Activated CD4-positive, alpha-beta T cell treated with anti-CD3 and anti-CD28 coated beads for 36 hours (primary cell): ENCODE results near the gene ATF6B. TPM values are rescaled to one million over a fixed set of nuclear protein-coding genes. Genes with fewer than 3 reads are reported as not detected.
"Not testable (repeated sequence)": the region's sequence is repeated elsewhere in the genome, so short reads cannot be mapped to it uniquely, and the experiment has no call there.

Experiments
- ATAC-seq: fragments of 200-7000 bp; cut with Tn5 transposase; one replicate; pipeline ENCODE4 v1.10.0; 2021; ENCODE audit warnings: mild to moderate bottlenecking, moderate library complexity
- CTCF ChIA-PET: fragments of 350-600 bp; sonication (Branson Sonifier 250); formaldehyde crosslinking; loops from one replicate; lab custom pipeline; 2021; ENCODE audit warnings: antibody characterized with exemption; lab: Charles Lee
- POLR2A ChIA-PET: fragments of 350-600 bp; sonication (Branson Sonifier 250); formaldehyde crosslinking; loops from one replicate; lab custom pipeline; 2021; ENCODE audit warnings: antibody characterized with exemption, inconsistent platforms; lab: Charles Lee
- DNase-seq: peaks from one replicate; pipeline ENCODE4 v3.0.0-alpha.2; 2020
- H3K27ac Mint-ChIP-seq: one replicate; pipeline ENCODE4 v1.8.0; 2021; ENCODE audit warnings: mixed read lengths
- H3K27me3 Mint-ChIP-seq: one replicate; pipeline ENCODE4 v1.8.0; 2021; ENCODE audit warnings: mixed read lengths
- H3K36me3 Mint-ChIP-seq: one replicate; pipeline ENCODE4 v1.8.0; 2021; ENCODE audit warnings: low read depth, mixed read lengths
- H3K4me1 Mint-ChIP-seq: one replicate; pipeline ENCODE4 v1.8.0; 2021; ENCODE audit warnings: mixed read lengths
- H3K4me3 Mint-ChIP-seq: one replicate; pipeline ENCODE4 v1.8.0; 2021; ENCODE audit warnings: mild to moderate bottlenecking, moderate library complexity, mixed read lengths
- H3K9me3 Mint-ChIP-seq: one replicate; pipeline ENCODE4 v1.8.0; 2021; ENCODE audit warnings: low read depth, mixed read lengths
- intact Hi-C, 2 experiments: fragments of 100-400 bp; cut with DNase I in 1 of 2; cut with micrococcal nuclease in 1 of 2; formaldehyde crosslinking; loops; one replicate each; pipeline versions ENCODE4 v1.14.2 to v1.15.1; 2022 to 2024; cut with DNase I, micrococcal nuclease
- total RNA-seq, 2 experiments: library from RNA; stranded (reverse); gene quantifications; one replicate each; pipeline ENCODE4 v1.2.3, GENCODE V29; 2021

ATF6B gene
- total RNA-seq, 2 experiments from 2014 or later, result 60.2 to 63.4 TPM

- no peak for DNase-seq
- Mint-ChIP-seq H3K4me1 (peaks cover 33% of the 10 kb centered on the region), H3K36me3 (no peaks in the 10 kb centered on the region), H3K27me3 (peaks cover 19% of the 10 kb centered on the region), H3K9me3 (no peaks in the 10 kb centered on the region), H3K4me3 (no peak overlapping the region), H3K27ac (no peak overlapping the region)
- POLR2A ChIA-PET, result no interaction called here
- no peak for ATAC-seq
- CTCF ChIA-PET, result interaction anchor here (0.7 to 1.9 kb wide), 3 partner anchors 10 to 93 kb away, joined by 3 to 5 read pairs (median 5); no protein-coding TSS in a partner anchor
- intact Hi-C loops, result loop anchor here in 1 of 2 experiments (1.0 kb wide), 2 partner anchors 17 to 48 kb away; partner anchors contain the start of gene FKBPL
These were observed 19.5 kb upstream of the ATF6B start for GRCh38 chr6:32147401-32148132.

GRCh38 chr6:32146687-32147086, 18.6 kb upstream of the ATF6B start:
- Mint-ChIP-seq H3K9me3 (no peaks in the 10 kb centered on the region), H3K27me3 (peaks cover 19% of the 10 kb centered on the region), H3K27ac (no peak overlapping the region), H3K4me3 (no peak overlapping the region), H3K4me1 (peaks cover 26% of the 10 kb centered on the region), H3K36me3 (no peaks in the 10 kb centered on the region)
- DNase-seq (no peak), ATAC-seq (no peak)
- intact Hi-C loops, result no loop called here
- CTCF ChIA-PET, result interaction anchor here (1.3 kb wide), 1 partner anchor 28 kb away, joined by 4 read pairs; no protein-coding TSS in a partner anchor
- POLR2A ChIA-PET, result no interaction called here

- DNase-seq, result no peak
- H3K4me3 Mint-ChIP-seq, result no peak overlapping the region
- H3K4me1 Mint-ChIP-seq, result peaks cover 24% of the 10 kb centered on the region
- H3K27ac Mint-ChIP-seq, result no peak overlapping the region
- ChIA-PET CTCF (interaction anchor here (0.6 to 1.3 kb wide), 2 partner anchors 27 to 32 kb away, joined by 3 to 4 read pairs; no protein-coding TSS in a partner anchor), POLR2A (no interaction called here)
- H3K27me3 Mint-ChIP-seq, result peaks cover 19% of the 10 kb centered on the region
- H3K9me3 Mint-ChIP-seq, result no peaks in the 10 kb centered on the region
- H3K36me3 Mint-ChIP-seq, result no peaks in the 10 kb centered on the region
- no peak for ATAC-seq
- intact Hi-C loops, result no loop called here
These were observed 18.2 kb upstream of the ATF6B start for GRCh38 chr6:32146287-32146686.

GRCh38 chr6:32144238-32144637, 16.2 kb upstream of the ATF6B start:
- ATAC-seq, H3K36me3 Mint-ChIP-seq, DNase-seq, H3K9me3 Mint-ChIP-seq, intact Hi-C loops, H3K4me3 Mint-ChIP-seq, H3K27me3 Mint-ChIP-seq, H3K27ac Mint-ChIP-seq: not testable (repeated sequence)
- CTCF ChIA-PET, result interaction anchor here (2.0 kb wide), 1 partner anchor 25 kb away, joined by 5 read pairs; no protein-coding TSS in a partner anchor
- peaks cover 12% of the 10 kb centered on the region for H3K4me1 Mint-ChIP-seq
- POLR2A ChIA-PET, result interaction anchor here (0.6 kb wide), 1 partner anchor 393 kb away, joined by 5 read pairs; no protein-coding TSS in a partner anchor

- Mint-ChIP-seq H3K9me3 (no peaks in the 10 kb centered on the region), H3K4me1 (no peaks in the 10 kb centered on the region), H3K27me3 (no peaks in the 10 kb centered on the region), H3K36me3 (no peaks in the 10 kb centered on the region), H3K4me3 (no peak overlapping the region), H3K27ac (no peak overlapping the region)
- intact Hi-C loops, result no loop called here
- ATAC-seq (no peak), DNase-seq (no peak)
- ChIA-PET CTCF (interaction anchor here (1.3 kb wide), 1 partner anchor 9 kb away, joined by 3 read pairs; no protein-coding TSS in a partner anchor), POLR2A (interaction anchor here (0.6 kb wide), 3 partner anchors 18 to 705 kb away, joined by 3 to 6 read pairs (median 5); no protein-coding TSS in a partner anchor)
These were observed 12.5 kb upstream of the ATF6B start for GRCh38 chr6:32140420-32141046.

- ATAC-seq, result no peak
- no peak overlapping the region for H3K27ac Mint-ChIP-seq
- H3K9me3 Mint-ChIP-seq, result no peaks in the 10 kb centered on the region
- intact Hi-C loops, result no loop called here
- no peaks in the 10 kb centered on the region for H3K4me1 Mint-ChIP-seq
- ChIA-PET CTCF (interaction anchor here (1.3 kb wide), 1 partner anchor 8 kb away, joined by 3 read pairs; no protein-coding TSS in a partner anchor), POLR2A (interaction anchor here (0.7 kb wide), 1 partner anchor 166 kb away, joined by 3 read pairs; no protein-coding TSS in a partner anchor)
- DNase-seq, result no peak
- no peaks in the 10 kb centered on the region for H3K27me3 Mint-ChIP-seq
- H3K36me3 Mint-ChIP-seq, result no peaks in the 10 kb centered on the region
- H3K4me3 Mint-ChIP-seq, result no peak overlapping the region
These were observed 11.5 kb upstream of the ATF6B start for GRCh38 chr6:32139590-32139989.

GRCh38 chr6:32137454-32137853, 9.4 kb upstream of the ATF6B start:
- intact Hi-C loops, result no loop called here
- POLR2A ChIA-PET, result no interaction called here

GRCh38 chr6:32133786-32134185, 5.7 kb upstream of the ATF6B start:
- DNase-seq (no peak), ATAC-seq (no peak)
- CTCF ChIA-PET, result no interaction called here
- Mint-ChIP-seq H3K4me1 (peaks cover 13% of the 10 kb centered on the region), H3K9me3 (no peaks in the 10 kb centered on the region), H3K4me3 (no peak overlapping the region), H3K27ac (no peak overlapping the region), H3K27me3 (no peaks in the 10 kb centered on the region), H3K36me3 (no peaks in the 10 kb centered on the region)
- intact Hi-C loops, result no loop called here
- POLR2A ChIA-PET, result no interaction called here

More at GRCh38 chr6:32137454-32137853, 9.4 kb upstream of the ATF6B start:
- H3K4me1 Mint-ChIP-seq, result no peaks in the 10 kb centered on the region
- H3K27ac Mint-ChIP-seq, result no peak overlapping the region
- H3K27me3 Mint-ChIP-seq, result no peaks in the 10 kb centered on the region
- no peaks in the 10 kb centered on the region for H3K9me3 Mint-ChIP-seq
- ATAC-seq (no peak), DNase-seq (no peak)
- no peak overlapping the region for H3K4me3 Mint-ChIP-seq
- CTCF ChIA-PET, result interaction anchor here (1.3 to 1.8 kb wide), 2 partner anchors 11 to 18 kb away, joined by 4 to 5 read pairs; no protein-coding TSS in a partner anchor
- H3K36me3 Mint-ChIP-seq, result no peaks in the 10 kb centered on the region

GRCh38 chr6:32132110-32132509, 4.1 kb upstream of the ATF6B start:
- DNase-seq, result no peak
- CTCF ChIA-PET, result interaction anchor here (0.8 to 1.4 kb wide), 3 partner anchors 8 to 20 kb away, joined by 3 to 5 read pairs (median 3); partner anchors contain the start of gene PRRT1
- no peak overlapping the region for H3K4me3 Mint-ChIP-seq
- H3K27me3 Mint-ChIP-seq, result no peaks in the 10 kb centered on the region
- peaks cover 22% of the 10 kb centered on the region for H3K4me1 Mint-ChIP-seq
- intact Hi-C loops, result no loop called here
- no peaks in the 10 kb centered on the region for H3K9me3 Mint-ChIP-seq
- H3K27ac Mint-ChIP-seq, result no peak overlapping the region
- POLR2A ChIA-PET, result no interaction called here
- peaks cover under 1% of the 10 kb centered on the region for H3K36me3 Mint-ChIP-seq
- ATAC-seq, result no peak

- H3K9me3 Mint-ChIP-seq, result no peaks in the 10 kb centered on the region
- H3K36me3 Mint-ChIP-seq, result peaks cover 3% of the 10 kb centered on the region
- peaks cover 28% of the 10 kb centered on the region for H3K4me1 Mint-ChIP-seq
- no peak overlapping the region for H3K4me3 Mint-ChIP-seq
- POLR2A ChIA-PET, result no interaction called here
- intact Hi-C loops, result loop anchor here in 1 of 2 experiments (2.0 kb wide), 1 partner anchor 713 kb away; the partner anchor contains the start of gene PSMB8
- ATAC-seq, result no peak
- CTCF ChIA-PET, result interaction anchor here (0.8 to 2.0 kb wide), 6 partner anchors 9 to 64 kb away, joined by 3 to 6 read pairs (median 4); partner anchors contain the start of gene PRRT1
- no peak for DNase-seq
- no peak overlapping the region for H3K27ac Mint-ChIP-seq
- H3K27me3 Mint-ChIP-seq, result no peaks in the 10 kb centered on the region
These were observed 3.4 kb upstream of the ATF6B start for GRCh38 chr6:32131439-32131948.
